GM21526 (cell line): ENCODE results near the gene INTS7.

ENCODE experiments used
- ATAC-seq: cut with Tn5 transposase; IDR thresholded peaks from one replicate; pipeline ENCODE4 v1.9.1; 2021; ENCODE audit warnings: moderate library complexity; ENCODE audit not compliant: unreplicated experiment, low FRiP score

INTS7 gene

GRCh38 chr1:212035123-212035834, at the start of gene INTS7, which contains the start of gene DTL:
Gene INTS7 (minus strand): TSS chr1:212035557. CDS start chr1:212035437, 120 bp downstream.
Gene DTL (plus strand): TSS chr1:212035748. CDS start chr1:212035891, 143 bp downstream.
- peak; percentile 72 for ATAC-seq

DNA sequence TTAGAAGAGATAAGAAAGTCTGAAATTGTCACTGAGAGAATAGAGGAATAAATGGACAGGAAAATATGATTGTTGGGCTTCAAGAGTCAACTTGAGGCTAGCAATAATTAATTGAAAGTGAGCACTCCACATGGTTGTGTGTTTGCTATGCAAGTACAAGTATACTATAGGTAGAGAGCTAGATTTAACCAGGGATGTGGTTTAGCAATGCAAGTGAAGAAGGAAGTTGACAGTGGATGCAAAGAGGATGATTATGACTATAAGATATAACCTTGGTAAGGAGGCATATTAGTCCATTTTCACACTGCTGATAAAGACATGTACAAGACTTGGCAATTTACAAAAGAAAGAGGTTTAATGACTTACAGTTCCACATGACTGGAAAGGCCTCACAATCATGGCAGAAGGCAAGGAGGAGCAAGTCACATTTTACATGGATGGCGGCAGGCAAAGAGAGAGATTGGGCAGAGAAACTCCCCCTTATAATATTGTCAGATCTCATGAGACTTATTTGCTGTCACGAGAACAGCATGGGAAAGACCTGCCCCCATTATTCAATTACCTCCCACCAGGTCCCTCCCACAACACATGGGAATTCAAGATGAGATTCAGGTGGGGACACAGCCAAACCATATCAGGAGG, 47.5 kb upstream of the INTS7 start:
- no peak for ATAC-seq

- ATAC-seq, result no peak
Measured at GRCh38 chr1:212078826-212079225, 43.5 kb upstream of the INTS7 start.

- ATAC-seq, result no peak
Measured at GRCh38 chr1:212077028-212077427, 41.7 kb upstream of the INTS7 start.

DNA sequence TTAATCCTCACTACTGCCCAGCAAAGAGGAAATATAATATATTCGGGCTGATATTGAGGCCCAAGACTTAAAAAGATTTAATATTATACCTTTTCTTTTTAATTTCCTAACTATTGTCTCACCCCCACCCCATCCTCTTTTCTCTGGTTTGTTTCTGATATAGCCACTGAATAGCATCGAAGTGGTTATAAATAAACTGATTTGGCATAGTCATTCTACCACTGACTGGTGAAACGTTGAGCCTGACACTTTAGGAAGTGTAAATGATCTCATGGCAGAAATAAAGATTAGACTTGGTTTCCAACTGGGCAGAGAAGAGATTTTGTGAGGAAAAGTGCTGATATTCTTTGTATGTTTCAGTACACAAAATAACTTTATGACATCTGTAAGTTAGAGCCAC, 39.5 kb upstream of the INTS7 start:
- no peak for ATAC-seq

DNA sequence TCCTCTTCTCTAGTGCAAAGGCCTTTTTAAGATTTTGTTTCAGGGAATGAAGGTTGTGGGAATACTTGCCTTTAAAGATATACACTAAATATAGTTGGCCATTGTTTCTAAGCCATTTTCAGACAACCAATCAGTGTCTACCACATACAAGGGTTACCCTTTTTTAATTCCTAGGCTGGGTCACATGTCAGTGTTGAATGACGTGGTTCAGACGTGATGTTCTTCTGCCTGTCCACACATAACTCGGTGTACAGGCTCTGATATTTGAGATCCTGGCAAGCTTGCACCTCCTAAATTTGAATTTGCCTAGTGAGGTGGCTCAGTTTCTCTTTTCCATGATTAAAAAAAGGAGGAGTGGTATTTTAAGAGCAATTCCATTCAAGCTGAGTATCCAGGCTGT, 39.0 kb upstream of the INTS7 start:
- no peak for ATAC-seq

GRCh38 chr1:212073490-212073889, 38.1 kb upstream of the INTS7 start:
- ATAC-seq, result no peak

DNA sequence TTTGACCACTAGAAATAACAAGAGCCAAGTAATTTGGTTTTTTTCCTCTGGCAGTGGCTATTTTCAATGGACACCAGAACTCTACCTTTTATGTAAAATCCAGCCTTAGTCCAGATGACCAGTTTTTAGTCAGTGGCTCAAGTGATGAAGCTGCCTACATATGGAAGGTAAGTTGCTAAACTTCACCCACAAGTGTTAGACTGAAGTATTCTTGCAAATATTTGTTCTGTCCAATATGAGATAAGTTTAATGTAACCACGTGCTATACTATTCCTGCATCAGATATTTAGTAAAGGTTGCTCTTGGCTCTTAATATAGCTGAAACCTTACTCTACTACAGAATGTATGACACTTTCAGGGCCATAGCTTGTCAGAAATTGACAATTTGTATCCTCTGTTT, 36.7 kb upstream of the INTS7 start:
- no peak for ATAC-seq

DNA sequence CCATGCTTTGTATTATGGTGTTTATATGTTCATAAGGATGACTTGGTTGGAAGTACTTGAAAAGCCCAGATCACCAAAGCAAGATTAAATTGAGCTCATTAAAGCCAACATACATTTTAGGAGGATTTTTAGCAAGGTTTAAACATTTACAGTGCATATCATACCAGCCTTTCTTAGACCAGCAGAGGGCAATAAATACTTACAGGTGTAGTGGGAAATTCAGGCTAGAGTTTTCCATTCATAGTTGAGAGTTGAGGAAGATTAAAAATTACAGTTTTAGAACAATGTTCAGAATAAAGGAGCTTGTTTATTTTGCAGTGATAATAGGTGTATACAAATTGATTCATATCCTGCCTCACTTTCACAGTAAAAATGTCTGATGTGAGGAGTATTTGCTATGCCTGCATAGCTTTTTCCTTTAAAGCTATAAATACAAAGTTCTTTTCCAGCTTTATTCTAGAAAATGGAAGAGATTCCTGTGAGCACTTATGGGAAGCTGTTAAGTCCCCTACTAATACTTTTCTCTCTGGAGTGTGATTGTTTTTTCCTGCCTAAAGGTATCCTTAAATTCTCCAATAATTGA, 35.5 kb upstream of the INTS7 start:
- ATAC-seq, result no peak

DNA sequence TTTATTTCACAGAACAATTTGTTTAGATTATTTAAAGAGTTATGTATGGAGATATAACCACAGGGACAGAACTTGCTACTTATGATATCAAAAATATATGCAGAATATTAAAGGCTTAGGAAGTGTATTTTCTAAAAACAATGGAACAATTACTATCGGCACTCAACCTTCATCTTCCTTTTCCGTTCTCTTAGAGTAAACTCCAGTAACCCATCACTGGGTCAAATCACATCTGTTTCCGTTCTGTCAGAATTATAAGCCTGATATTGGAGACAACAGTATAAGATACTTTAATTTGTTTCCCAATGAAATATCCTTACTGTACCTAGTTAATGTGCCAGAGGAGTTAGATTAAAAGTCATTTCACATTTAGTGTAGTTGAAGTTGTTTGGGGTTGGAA, 32.4 kb upstream of the INTS7 start:
- ATAC-seq, result no peak

DNA sequence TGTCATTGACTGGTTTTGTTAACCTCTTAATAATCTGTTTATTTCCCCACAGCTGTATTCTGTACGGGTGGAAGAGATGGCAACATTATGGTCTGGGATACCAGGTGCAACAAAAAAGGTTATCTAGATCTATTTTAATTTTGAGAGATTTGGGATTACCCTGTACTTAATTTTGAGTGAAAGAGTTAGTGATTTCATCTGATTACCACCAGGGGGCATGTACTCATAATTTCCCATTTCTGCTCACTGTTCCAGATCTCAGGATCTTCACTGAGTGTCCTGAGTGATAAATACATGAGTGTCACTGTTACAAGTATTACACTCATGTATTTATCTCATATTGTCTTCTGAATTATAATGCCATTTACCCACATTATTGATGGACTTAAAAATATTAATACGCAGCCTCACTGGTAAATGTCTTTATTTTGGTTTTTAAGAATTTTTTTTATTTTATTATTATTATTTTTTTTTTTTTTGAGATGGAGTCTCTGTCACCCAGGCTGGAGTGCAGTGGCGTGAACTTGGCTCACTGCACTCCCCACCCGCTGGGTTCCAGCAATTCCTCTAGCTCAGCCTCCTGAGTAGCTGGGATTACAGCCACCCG, 27.6 kb upstream of the INTS7 start:
- no peak for ATAC-seq

DNA sequence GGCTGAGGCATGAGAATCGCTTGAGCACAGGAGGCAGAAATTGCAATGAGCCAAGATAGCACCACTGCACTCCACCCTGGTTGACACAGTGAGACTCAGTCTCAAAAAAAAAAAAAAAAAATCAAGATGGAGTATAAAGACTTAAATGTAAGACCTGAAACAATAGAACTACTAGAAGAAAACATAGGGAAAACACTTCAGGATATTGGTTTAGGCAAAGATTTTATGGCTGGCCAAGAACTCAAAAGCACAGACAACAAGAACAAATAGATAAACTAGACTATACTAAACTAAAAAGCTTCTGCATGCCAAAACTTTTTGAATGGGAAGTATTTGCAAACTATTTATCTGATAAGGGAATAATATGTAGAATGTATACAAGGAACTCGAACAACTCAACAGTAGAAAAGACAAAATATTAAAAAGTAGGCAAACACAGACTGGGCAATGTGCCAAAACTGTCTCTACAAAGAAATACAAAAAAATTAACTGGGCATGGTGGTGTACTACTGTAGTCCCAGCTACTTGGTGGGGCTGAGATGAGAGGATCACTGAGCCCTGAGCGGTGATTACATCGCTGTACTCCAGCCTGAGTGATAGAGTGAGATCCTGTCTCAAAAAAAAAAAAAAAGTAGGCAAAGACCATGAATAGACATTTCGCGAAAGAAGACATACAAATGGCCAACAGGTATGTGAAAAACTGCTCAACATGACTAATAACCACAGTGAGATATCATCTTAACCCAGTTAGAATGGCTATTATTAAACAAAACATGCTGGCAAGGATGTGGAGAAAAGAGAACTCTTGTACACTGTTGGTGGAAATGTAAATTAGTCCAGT, 25.5 kb upstream of the INTS7 start:
- ATAC-seq, result no peak

GRCh38 chr1:212055333-212055732, 20.0 kb upstream of the INTS7 start:
- no peak for ATAC-seq

- ATAC-seq, result no peak
Measured at GRCh38 chr1:212053993-212054392, 18.6 kb upstream of the INTS7 start.

DNA sequence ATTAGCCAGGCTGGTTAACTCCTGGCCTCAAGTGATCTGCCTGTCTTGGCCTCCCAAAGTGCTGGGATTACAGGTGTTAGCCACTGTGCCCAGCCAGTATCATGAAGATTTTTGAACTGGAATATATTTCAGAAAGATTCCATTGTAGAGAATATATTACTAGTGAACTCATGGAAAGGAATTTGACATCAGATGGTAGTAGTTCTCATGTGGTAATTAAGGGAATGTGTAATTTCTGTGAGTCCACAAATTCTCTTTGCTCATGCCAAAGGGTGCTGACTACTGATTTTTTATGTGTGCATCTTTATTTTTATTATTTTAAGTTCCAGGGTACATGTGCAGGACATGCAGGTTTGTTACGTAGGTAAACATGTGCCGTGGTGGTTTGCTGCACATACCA, 10.6 kb upstream of the INTS7 start:
- no peak for ATAC-seq

GRCh38 chr1:212044851-212045250, 9.5 kb upstream of the INTS7 start:
- no peak for ATAC-seq

DNA sequence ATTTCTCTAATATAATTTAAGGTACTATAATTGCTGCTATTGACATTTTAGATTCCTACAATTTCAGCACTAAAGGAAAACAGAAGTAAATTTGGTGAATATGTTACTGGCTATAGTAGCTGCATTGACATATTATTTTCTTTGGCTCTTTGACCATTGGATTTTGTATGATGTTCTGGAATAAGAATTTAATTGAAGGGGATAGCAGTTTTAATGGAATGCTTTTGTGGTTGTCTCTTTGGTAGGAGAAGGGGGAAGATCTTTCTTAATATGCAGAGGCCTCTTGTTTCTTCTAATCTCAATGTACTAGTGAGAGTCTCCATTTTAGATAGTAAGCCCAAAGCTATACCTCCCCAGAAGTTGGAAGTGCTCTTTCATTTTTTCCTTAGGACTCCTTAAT, 7.1 kb upstream of the INTS7 start:
- ATAC-seq, result no peak

DNA sequence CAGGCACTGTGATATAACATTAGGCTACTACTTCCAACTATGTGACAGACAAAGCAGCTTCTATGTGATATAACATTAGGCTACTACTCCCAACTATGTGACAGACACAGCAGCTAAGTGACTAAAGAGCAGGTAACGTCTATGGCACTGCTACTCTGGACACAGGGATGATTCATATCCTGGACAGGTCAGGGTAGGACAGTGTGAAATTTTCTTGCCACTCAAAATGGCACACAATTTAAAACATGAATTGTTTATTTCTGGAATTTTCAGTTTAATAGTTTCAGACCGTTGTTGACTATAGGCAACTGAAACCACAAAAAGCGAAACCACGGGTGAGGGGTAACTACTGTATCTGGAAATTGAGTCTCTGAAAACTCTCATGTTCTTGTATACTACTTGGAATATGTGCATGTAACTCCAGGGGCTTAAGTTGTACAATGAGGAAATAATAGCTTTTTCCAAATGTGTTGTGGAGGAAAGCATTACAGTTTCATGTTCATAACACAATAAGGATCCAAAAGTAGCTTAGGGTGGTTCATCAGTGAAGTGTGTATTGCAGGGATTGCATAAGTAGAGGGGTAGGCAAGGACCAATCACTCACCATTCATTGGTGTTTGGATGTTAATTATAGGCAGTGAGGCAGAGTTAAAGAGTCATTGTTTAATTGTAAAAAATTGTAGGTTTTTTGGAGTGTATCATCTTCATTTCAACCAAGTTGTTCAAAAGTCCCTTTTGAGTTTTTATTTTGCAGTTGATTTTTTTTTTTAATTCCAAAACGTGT, 5.5 kb upstream of the INTS7 start:
- no peak for ATAC-seq

- no peak for ATAC-seq
Measured at GRCh38 chr1:212039622-212040021, 4.3 kb upstream of the INTS7 start.

GRCh38 chr1:212037900-212038299, 2.5 kb upstream of the INTS7 start:
- no peak for ATAC-seq
